Skeletal muscle tissue (tissue), 4 donors: ENCODE data around the gene OR2F2. TPM values are rescaled to one million over a fixed set of nuclear protein-coding genes. Genes with fewer than 3 reads are reported as not detected.

Experiments
- H3K27ac ChIP-seq: one replicate; pipeline ENCODE4 v1.7.0; 2013; ENCODE audit warnings: mild to moderate bottlenecking, low read depth, low read length, inconsistent platforms
- H3K27me3 ChIP-seq, 3 donors: one replicate each; pipeline ENCODE4 v1.7.0; 2013; ENCODE audit warnings: low read length in 3 of 3; ENCODE audit not compliant: control insufficient read depth in 3 of 3, insufficient read depth in 3 of 3
- H3K36me3 ChIP-seq, 3 donors: one replicate each; pipeline ENCODE4 v1.7.0; 2013; ENCODE audit warnings: low read length in 3 of 3; ENCODE audit not compliant: control insufficient read depth in 3 of 3, insufficient read depth in 3 of 3
- H3K4me1 ChIP-seq, 3 donors: one replicate each; pipeline ENCODE4 v1.7.0; 2013; ENCODE audit warnings: low read length in 3 of 3, mild to moderate bottlenecking in 3 of 3; ENCODE audit not compliant: control insufficient read depth in 3 of 3, insufficient read depth in 3 of 3
- H3K4me3 ChIP-seq, 3 donors: one replicate each; pipeline ENCODE4 v1.7.0; 2013; ENCODE audit warnings: low read length in 3 of 3
- H3K9ac ChIP-seq, 3 donors: one replicate each; pipeline ENCODE4 v1.7.0; 2013; ENCODE audit warnings: low read length in 3 of 3, mild to moderate bottlenecking in 3 of 3, moderate library complexity in 2 of 3, low read depth in 1 of 3
- H3K9me3 ChIP-seq, 3 donors: one replicate each; pipeline ENCODE4 v1.7.0; 2013; ENCODE audit warnings: low read length in 3 of 3; ENCODE audit not compliant: control insufficient read depth in 3 of 3
- total RNA-seq: library from RNA; depleted of rRNA; stranded (reverse); fragments of >200 nt; gene quantifications from one replicate; pipeline ENCODE4 v1.2.3, GENCODE V29; 2014
- donor health status: Osteomylitis.

Gene OR2F2
- total RNA-seq, 1 donor from 2014 or later, result not detected

DNA sequence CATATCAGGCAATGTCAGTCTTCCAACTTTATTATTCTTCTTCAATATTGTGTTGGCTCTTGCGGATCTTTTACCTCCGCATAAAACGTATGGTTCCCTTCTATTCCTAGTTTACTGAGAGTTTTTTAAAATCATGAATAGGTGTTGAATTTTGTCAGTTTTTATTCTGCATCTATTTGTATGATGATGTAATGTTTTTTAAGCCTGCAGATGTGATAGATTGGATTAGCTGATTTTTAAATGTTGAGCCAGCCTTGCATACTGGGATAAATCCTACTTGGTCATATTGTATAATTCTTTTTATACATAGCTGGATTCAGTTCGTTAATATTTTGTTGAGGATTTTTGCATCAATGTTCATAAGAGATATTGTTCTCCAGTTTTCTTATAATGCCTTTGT lies 10.4 kb downstream of the OR2F2 start:
- Histone ChIP-seq H3K4me1 (no peaks in the 10 kb centered on the region), H3K9me3 (peaks cover 0 to 3% (median 0%) of the 10 kb centered on the region in 3 donors), H3K27ac (no peak overlapping the region), H3K36me3 (no peaks in the 10 kb centered on the region), H3K27me3 (no peaks in the 10 kb centered on the region), H3K4me3 (no peak overlapping the region), H3K9ac (no peak overlapping the region)

DNA sequence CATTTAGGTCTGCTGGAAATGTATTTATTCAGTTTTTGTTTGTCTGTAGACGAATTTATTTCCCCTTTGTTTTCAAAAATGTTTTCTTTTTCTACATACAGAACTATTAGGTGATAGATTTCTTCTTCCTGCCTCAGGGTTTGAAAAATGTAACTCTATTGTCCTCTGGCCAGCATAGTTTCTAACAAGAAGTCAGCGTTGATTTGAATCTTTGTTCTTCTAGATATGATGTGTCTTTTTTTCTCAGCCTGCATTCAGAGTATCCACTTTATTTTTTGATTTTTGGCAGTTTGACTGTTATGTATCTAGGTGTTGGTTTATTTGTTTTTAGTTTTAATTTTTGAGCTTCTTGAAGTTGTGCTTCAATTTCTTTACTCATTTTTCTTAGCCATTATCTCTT lies 12.1 kb downstream of the OR2F2 start:
- no peaks in the 10 kb centered on the region for H3K36me3 ChIP-seq
- H3K4me3 ChIP-seq, result no peak overlapping the region
- no peak overlapping the region for H3K9ac ChIP-seq
- no peaks in the 10 kb centered on the region for H3K27me3 ChIP-seq
- H3K27ac ChIP-seq, result no peak overlapping the region
- H3K9me3 ChIP-seq, result peaks cover 0 to 3% (median 0%) of the 10 kb centered on the region in 3 donors
- no peaks in the 10 kb centered on the region for H3K4me1 ChIP-seq

DNA sequence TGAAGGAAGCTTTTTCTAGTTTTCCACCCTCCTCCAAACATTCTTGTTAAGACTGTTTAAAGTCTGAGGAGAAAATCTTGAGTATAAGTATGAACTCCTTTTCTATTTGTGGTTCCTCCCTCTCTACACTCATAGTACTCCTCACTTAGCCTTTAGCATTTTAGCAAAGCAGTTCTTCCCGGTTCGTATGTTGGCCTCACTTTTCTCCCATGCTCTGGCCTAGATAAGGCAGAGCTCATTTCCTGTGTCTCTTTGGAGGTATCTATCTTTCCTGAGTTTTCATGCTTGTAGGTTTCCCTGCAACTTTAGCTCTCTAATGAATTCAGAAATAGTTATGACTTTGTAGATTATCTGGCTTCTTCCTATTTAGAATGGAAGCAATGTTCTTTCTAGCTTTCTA lies 13.7 kb downstream of the OR2F2 start:
- Histone ChIP-seq H3K9me3 (peaks cover 0 to 3% (median 0%) of the 10 kb centered on the region in 3 donors), H3K27ac (no peak overlapping the region), H3K4me3 (no peak overlapping the region), H3K36me3 (no peaks in the 10 kb centered on the region), H3K9ac (no peak overlapping the region), H3K4me1 (no peaks in the 10 kb centered on the region), H3K27me3 (no peaks in the 10 kb centered on the region)

DNA sequence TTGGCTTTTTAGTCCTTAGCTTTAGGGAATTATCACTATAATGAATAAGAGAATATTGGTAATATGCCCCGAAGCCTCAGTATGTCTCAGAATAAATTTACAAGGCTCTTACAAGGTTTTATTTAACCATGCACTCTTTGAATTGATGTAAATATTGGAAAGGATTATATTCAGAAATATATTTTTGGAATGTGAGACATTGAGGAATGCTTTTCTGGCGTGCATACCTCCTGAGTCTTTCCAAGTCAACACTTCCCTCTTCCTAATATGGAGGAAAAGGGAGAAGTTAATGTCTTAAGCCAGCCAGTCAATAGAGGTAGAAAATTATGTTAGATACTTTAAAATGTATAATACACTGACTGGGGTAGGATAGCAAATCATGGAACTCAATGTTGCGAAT lies 18.4 kb downstream of the OR2F2 start:
- Histone ChIP-seq H3K9me3 (no peaks in the 10 kb centered on the region), H3K27ac (no peak overlapping the region), H3K36me3 (no peaks in the 10 kb centered on the region), H3K27me3 (no peaks in the 10 kb centered on the region), H3K9ac (no peak overlapping the region), H3K4me3 (no peak overlapping the region), H3K4me1 (no peaks in the 10 kb centered on the region)

DNA sequence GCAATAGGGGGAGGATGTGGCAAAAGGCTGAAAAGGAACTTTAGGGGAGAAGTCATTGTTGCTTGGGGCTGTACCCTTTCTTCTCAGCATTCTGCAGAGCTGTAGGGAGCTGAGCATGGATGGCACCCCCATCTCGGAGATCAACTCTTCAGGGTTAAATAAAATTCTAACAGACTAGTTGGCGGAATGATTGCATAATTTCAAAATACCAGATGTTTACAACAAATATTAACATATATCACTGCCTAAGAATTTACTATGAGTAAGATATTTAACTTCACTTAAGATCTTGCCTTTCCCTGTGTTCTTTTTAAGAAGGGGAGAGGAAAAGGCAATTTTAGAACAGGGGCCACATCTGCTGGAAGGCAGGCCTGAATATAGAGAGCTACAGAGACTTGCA lies 19.1 kb downstream of the OR2F2 start:
- H3K9ac ChIP-seq, result no peak overlapping the region
- H3K4me3 ChIP-seq, result no peak overlapping the region
- no peaks in the 10 kb centered on the region for H3K27me3 ChIP-seq
- no peaks in the 10 kb centered on the region for H3K36me3 ChIP-seq
- H3K4me1 ChIP-seq, result no peaks in the 10 kb centered on the region
- H3K27ac ChIP-seq, result no peak overlapping the region
- no peaks in the 10 kb centered on the region for H3K9me3 ChIP-seq

DNA sequence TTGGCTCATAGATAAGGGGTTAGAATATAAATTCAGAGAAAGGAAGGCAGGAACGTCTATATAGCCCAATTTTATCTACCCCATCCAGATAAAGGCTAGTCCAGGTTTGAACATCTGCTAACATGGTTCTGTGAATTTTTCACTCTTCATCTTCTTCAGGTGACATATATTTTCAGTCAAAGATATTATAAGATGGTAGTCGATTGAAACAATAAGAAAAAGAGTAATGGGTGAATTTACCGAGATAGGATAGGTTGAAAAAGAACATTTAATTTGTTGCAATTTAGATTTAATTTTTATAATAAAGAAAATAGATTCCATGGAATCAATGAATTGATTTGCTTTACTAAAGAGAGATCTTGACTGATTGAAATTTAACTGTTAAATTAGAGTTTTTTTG lies 19.5 kb downstream of the OR2F2 start, which contains the start of gene OR2F1:
Gene OR2F1, plus strand, starts transcription at position 301 of the 400 bp plus-strand sequence. CDS start 5,127 bp downstream, outside the sequence.
- H3K4me1 ChIP-seq, result no peaks in the 10 kb centered on the region
- H3K27ac ChIP-seq, result no peak within 1 kb of the TSS
- H3K9ac ChIP-seq, result no peak within 1 kb of the TSS
- H3K4me3 ChIP-seq, result no peak within 1 kb of the TSS
- no peaks in the 10 kb centered on the region for H3K9me3 ChIP-seq
- H3K27me3 ChIP-seq, result no peaks in the 10 kb centered on the region
- H3K36me3 ChIP-seq, result no peaks in the 10 kb centered on the region

DNA sequence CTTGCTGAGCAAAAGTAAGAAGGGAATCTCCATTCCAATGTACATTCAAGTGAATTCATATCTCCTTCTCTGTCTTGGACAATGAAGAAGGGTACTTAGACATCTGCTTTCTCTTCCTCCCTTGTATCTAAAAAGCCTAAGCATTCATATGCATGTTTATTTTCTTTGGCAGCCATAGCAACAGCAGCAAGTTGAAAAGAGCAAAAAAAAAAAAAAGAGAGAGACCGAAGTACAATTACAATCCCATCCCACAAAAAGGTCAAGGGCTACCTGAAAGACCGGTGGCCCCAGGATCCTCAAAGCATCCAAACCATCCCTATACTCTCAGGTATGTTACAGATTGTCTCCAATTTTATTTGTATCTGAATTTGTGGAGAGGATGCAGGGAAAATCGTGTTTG lies 23.7 kb downstream of the OR2F2 start:
- Histone ChIP-seq H3K27me3 (no peaks in the 10 kb centered on the region), H3K36me3 (no peaks in the 10 kb centered on the region), H3K4me1 (no peaks in the 10 kb centered on the region), H3K4me3 (no peak overlapping the region), H3K27ac (no peak overlapping the region), H3K9ac (no peak overlapping the region), H3K9me3 (no peaks in the 10 kb centered on the region)

DNA sequence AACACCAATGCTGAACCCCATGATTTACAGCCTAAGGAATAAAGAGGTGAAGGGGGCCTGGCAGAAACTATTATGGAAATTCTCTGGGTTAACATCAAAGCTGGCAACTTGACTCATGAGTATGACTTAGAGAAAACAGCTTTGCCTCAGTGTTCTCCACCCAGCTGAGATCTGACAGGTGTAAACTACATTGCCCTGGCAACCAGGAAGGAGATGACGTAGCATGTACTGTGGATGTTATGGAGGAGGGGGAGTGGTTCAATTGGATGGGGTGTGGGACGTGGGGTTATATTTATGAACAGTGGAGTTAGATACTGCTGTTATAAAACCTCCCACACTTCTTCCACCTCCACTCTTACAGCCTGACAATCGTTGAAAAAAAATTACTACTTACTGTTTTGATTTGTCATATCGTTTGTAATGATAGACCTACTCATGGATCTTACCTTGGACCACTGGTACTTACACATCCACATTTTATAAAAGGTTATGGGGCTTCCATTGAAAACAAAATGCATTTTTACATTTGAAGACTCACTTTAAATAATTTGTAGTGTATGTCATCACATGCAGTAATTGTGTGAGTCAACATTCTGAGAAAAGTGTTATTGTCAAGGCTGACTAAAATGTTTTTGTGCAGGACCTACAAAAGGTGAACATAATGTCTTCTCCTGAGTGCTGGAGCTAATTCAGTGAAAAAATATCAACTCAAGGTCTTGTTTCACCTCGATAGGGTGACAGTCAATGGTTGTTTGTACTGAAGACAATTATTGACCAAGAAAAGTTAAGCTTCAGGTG lies 26.0 kb downstream of the OR2F2 start:
- H3K9ac ChIP-seq, result no peak overlapping the region
- no peaks in the 10 kb centered on the region for H3K27me3 ChIP-seq
- no peaks in the 10 kb centered on the region for H3K9me3 ChIP-seq
- no peak overlapping the region for H3K27ac ChIP-seq
- no peak overlapping the region for H3K4me3 ChIP-seq
- no peaks in the 10 kb centered on the region for H3K4me1 ChIP-seq
- no peaks in the 10 kb centered on the region for H3K36me3 ChIP-seq

DNA sequence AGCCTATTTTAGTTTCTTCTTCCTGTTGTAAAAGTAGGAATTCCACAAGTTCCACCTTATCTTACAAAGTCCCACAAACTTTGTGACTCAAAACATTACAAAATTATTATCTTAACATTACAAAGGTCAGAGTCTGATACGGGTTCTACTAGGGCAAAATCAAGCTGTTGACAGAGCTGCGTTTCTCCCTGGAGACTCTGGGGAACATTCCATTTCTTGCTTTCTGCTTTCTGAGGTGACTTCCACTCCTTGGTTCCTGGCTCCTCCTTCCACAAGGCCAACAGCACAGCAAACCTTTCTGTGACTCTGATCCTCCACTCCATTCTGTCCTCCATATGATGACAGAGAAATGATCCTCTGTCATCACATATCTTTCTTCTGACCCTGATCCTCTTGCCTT lies 30.2 kb downstream of the OR2F2 start:
- Histone ChIP-seq H3K4me1 (no peaks in the 10 kb centered on the region), H3K36me3 (no peaks in the 10 kb centered on the region), H3K9me3 (no peaks in the 10 kb centered on the region), H3K27ac (no peak overlapping the region), H3K9ac (no peak overlapping the region), H3K4me3 (no peak overlapping the region), H3K27me3 (no peaks in the 10 kb centered on the region)

DNA sequence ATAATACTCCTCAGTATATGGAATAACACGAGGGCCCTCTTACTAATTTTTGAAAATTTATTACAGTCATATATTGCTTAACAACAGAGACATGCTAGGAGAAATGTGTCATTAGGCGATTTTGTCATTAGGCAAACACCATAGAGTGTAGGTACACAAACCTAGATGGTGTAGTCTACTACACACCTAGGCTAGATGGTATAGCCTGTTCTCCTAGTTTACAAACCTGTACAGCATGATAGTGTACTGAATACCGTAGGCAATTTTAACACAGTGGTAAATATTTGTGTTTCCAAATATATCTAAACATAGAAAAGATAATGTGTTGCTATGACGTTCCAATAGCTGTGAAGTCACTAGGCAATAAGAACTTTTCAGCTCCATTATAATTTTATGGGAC lies 32.4 kb downstream of the OR2F2 start:
- Histone ChIP-seq H3K9ac (no peak overlapping the region), H3K36me3 (no peaks in the 10 kb centered on the region), H3K9me3 (no peaks in the 10 kb centered on the region), H3K27me3 (no peaks in the 10 kb centered on the region), H3K27ac (no peak overlapping the region), H3K4me1 (no peaks in the 10 kb centered on the region), H3K4me3 (no peak overlapping the region)
